Neural crest cell (in vitro differentiated cells): ENCODE results near the gene CHMP1A. TPM values are rescaled to one million over a fixed set of nuclear protein-coding genes. Genes with fewer than 3 reads are reported as not detected.

Experiments used
- DNase-seq: peaks from one replicate; pipeline ENCODE4 v3.0.0; 2021; ENCODE audit warnings: low read depth, mixed read lengths, low spot score
- H3K27ac Mint-ChIP-seq: one replicate; pipeline ENCODE4 v1.8.0; 2021; ENCODE audit warnings: mild to moderate bottlenecking, mixed read lengths; ENCODE audit not compliant: unreplicated experiment
- H3K27me3 Mint-ChIP-seq: 2 replicates; pipeline ENCODE4 v1.8.0; 2021; ENCODE audit warnings: low read depth, mild to moderate bottlenecking, mixed read lengths
- H3K36me3 Mint-ChIP-seq: 2 replicates; pipeline ENCODE4 v1.8.0; 2021; ENCODE audit warnings: low read depth, mild to moderate bottlenecking, mixed read lengths
- H3K4me1 Mint-ChIP-seq: 2 replicates; pipeline ENCODE4 v1.8.0; 2021; ENCODE audit warnings: mixed read lengths
- H3K4me3 Mint-ChIP-seq: one replicate; pipeline ENCODE4 v1.8.0; 2021; ENCODE audit warnings: mild to moderate bottlenecking, mixed read lengths
- H3K9me3 Mint-ChIP-seq: 2 replicates; pipeline ENCODE4 v1.8.0; 2021; ENCODE audit warnings: mixed read lengths
- CTCF ChIP-seq: fragments of 200-600 bp; sonication (generic); conservative IDR thresholded peaks from 2 replicates; pipeline ENCODE4 v1.5.0; 2021; ENCODE audit warnings: antibody characterized with exemption, mild to moderate bottlenecking
- total RNA-seq: library from RNA; stranded (reverse); gene quantifications from 2 replicates; pipeline ENCODE4 v1.2.1, GENCODE V29; 2021

Gene CHMP1A
- total RNA-seq, 1 donor from 2014 or later = 93.9 TPM

- no peak overlapping the region for H3K27ac Mint-ChIP-seq
- no peak for TF ChIP-seq CTCF
- no peaks in the 10 kb centered on the region for H3K27me3 Mint-ChIP-seq
- no peaks in the 10 kb centered on the region for H3K36me3 Mint-ChIP-seq
- H3K4me3 Mint-ChIP-seq = no peak overlapping the region
- DNase-seq = no peak
- no peaks in the 10 kb centered on the region for H3K9me3 Mint-ChIP-seq
- peaks cover 3% of the 10 kb centered on the region for H3K4me1 Mint-ChIP-seq
Measured at GRCh38 chr16:89596957-89597649, 60.4 kb downstream of the CHMP1A start.

GRCh38 chr16:89596061-89596689 is 61.3 kb downstream of the CHMP1A start:
- DNase-seq = no peak
- no peaks in the 10 kb centered on the region for H3K4me1 Mint-ChIP-seq
- no peak for TF ChIP-seq CTCF
- no peak overlapping the region for H3K27ac Mint-ChIP-seq
- H3K36me3 Mint-ChIP-seq = no peaks in the 10 kb centered on the region
- no peaks in the 10 kb centered on the region for H3K9me3 Mint-ChIP-seq
- H3K27me3 Mint-ChIP-seq = no peaks in the 10 kb centered on the region
- no peak overlapping the region for H3K4me3 Mint-ChIP-seq

GRCh38 chr16:89595330-89596060 is 62.0 kb downstream of the CHMP1A start:
- Mint-ChIP-seq H3K9me3 (no peaks in the 10 kb centered on the region), H3K27ac (no peak overlapping the region), H3K27me3 (no peaks in the 10 kb centered on the region), H3K4me3 (no peak overlapping the region), H3K4me1 (no peaks in the 10 kb centered on the region), H3K36me3 (no peaks in the 10 kb centered on the region)
- no peak for TF ChIP-seq CTCF
- DNase-seq = no peak

Other genes starting within 250 kb of the CHMP1A start
- gene ANKRD11, start 167.1 kb downstream of the CHMP1A start, total RNA-seq = 144 and 164 TPM in 2 replicates
- gene SPG7, start 149.3 kb downstream of the CHMP1A start, total RNA-seq = 134 and 137 TPM in 2 replicates
- 2,012 and 2,013 TPM in 2 replicates for gene RPL13, start 97.0 kb downstream of the CHMP1A start, total RNA-seq
- 2.7 and 3.1 TPM in 2 replicates for gene CPNE7, start 82.0 kb downstream of the CHMP1A start, total RNA-seq
- gene DPEP1, start 44.1 kb downstream of the CHMP1A start, total RNA-seq = 0.21 and 0.41 TPM in 2 replicates
- 41.7 and 42.6 TPM in 2 replicates for gene SPATA33, start 128 bp upstream of the CHMP1A start, total RNA-seq
- gene CDK10, start 29.0 kb upstream of the CHMP1A start, total RNA-seq = 127 and 131 TPM in 2 replicates
- 8.6 and 10.6 TPM in 2 replicates for gene SPATA2L, start 44.0 kb upstream of the CHMP1A start, total RNA-seq
- gene VPS9D1, start 63.2 kb upstream of the CHMP1A start, total RNA-seq = 18.0 and 20.2 TPM in 2 replicates
- gene ZNF276, start 63.8 kb upstream of the CHMP1A start, total RNA-seq = 31.6 and 32.9 TPM in 2 replicates
- gene FANCA, start 158.9 kb upstream of the CHMP1A start, total RNA-seq = 118 and 129 TPM in 2 replicates
- 18.0 and 19.3 TPM in 2 replicates for gene SPIRE2, start 170.8 kb upstream of the CHMP1A start, total RNA-seq
- gene TCF25, start 215.9 kb upstream of the CHMP1A start, total RNA-seq = 198 and 209 TPM in 2 replicates